ENCODE data around the gene ME3. TPM values are rescaled to one million over a fixed set of nuclear protein-coding genes. Genes with fewer than 3 reads are reported as not detected.
A peak's percentile ranks its signal among the peaks of the same experiment; 100 is the strongest.
"Not testable (repeated sequence)": the region's sequence is repeated elsewhere in the genome, so short reads cannot be mapped to it uniquely, and the experiment has no call there.

Gene ME3
- total and polyA plus RNA-seq, 4 donors, result 1.4 to 7.2 (median 2.3) TPM

- Histone ChIP-seq H3K9me3 (ENCODE audit: control insufficient read depth in 4 of 4, low read length in 3 of 4) (no peaks in the 10 kb centered on the region), H3K36me3 (ENCODE audit: control insufficient read depth in 4 of 4, insufficient read depth in 3 of 4, low read depth in 1 of 4, low read length in 3 of 4) (no peaks in the 10 kb centered on the region), H3K4me1 (ENCODE audit: control insufficient read depth in 4 of 4, insufficient read depth in 4 of 4, low read length in 3 of 4) (no peaks in the 10 kb centered on the region), H3K27ac (ENCODE audit: low read depth in 1 of 2, low read length in 2 of 2) (no peak overlapping the region), H3K4me3 (ENCODE audit: low read depth in 1 of 3, low read length in 3 of 3) (no peak overlapping the region), H3K9ac (ENCODE audit: low read depth in 1 of 2, low read length in 2 of 2) (no peak overlapping the region), H3K27me3 (ENCODE audit: control insufficient read depth in 4 of 4, insufficient read depth in 4 of 4, low read length in 3 of 4) (no peaks in the 10 kb centered on the region)
- WGBS, result 85% methylated on average over 1 of the region's 1 CpG
- no peak for DNase-seq (ENCODE audit: low spot score)
- no peak for TF ChIP-seq JUND (IDR thresholded peaks at IDR 0.05)
Measured at GRCh38 chr11:86565388-86565787, 107.0 kb downstream of the ME3 start.

DNA sequence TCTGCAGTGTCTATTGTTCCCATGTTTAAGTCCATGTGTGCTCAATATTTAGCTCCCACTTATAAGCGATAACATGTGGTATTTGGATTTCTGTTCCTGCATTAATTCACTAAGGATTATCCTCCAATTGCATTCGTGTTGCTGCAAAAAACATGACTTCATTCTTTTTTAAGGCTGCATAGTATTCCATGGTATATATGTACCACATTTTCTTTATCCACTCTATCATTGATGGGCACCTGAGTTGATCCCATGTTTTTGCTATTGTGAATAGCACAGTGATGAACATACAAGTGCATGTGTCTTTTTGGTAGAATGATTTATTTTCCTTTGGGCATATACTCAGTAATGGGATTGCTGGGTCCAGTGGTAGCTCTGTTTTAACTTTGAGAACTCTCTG is 109.6 kb downstream of the ME3 start:
- not testable (repeated sequence) for H3K4me1 ChIP-seq (ENCODE audit: control insufficient read depth in 4 of 4, insufficient read depth in 4 of 4, low read length in 3 of 4); H3K9me3 ChIP-seq (ENCODE audit: control insufficient read depth in 4 of 4, low read length in 3 of 4); DNase-seq (ENCODE audit: low spot score); H3K27me3 ChIP-seq (ENCODE audit: control insufficient read depth in 4 of 4, insufficient read depth in 4 of 4, low read length in 3 of 4); H3K4me3 ChIP-seq (ENCODE audit: low read depth in 1 of 3, low read length in 3 of 3); H3K27ac ChIP-seq (ENCODE audit: low read depth in 1 of 2, low read length in 2 of 2); H3K9ac ChIP-seq (ENCODE audit: low read depth in 1 of 2, low read length in 2 of 2); H3K36me3 ChIP-seq (ENCODE audit: control insufficient read depth in 4 of 4, insufficient read depth in 3 of 4, low read depth in 1 of 4, low read length in 3 of 4)
- 84% methylated on average over 2 of the region's 2 CpGs for WGBS

- no peak overlapping the region for H3K4me3 ChIP-seq (ENCODE audit: low read depth in 1 of 3, low read length in 3 of 3)
- no peak for DNase-seq (ENCODE audit: low spot score)
- TF ChIP-seq RAD21 (IDR thresholded peaks at IDR 0.05), result peak in 1 of 2 donors; percentile 22
- no peak for TF ChIP-seq YY1 (IDR thresholded peaks at IDR 0.05)
- no peak for TF ChIP-seq GABPA (IDR thresholded peaks at IDR 0.05 in 1 of 2, conservative IDR thresholded peaks at IDR 0.05 in 1 of 2)
- TF ChIP-seq NR2F2 (IDR thresholded peaks at IDR 0.05), result peak; percentile 48
- peak; percentile 17 for TF ChIP-seq SP1 (IDR thresholded peaks at IDR 0.05)
- H3K36me3 ChIP-seq (ENCODE audit: control insufficient read depth in 4 of 4, insufficient read depth in 3 of 4, low read depth in 1 of 4, low read length in 3 of 4), result no peaks in the 10 kb centered on the region
- no peaks in the 10 kb centered on the region for H3K4me1 ChIP-seq (ENCODE audit: control insufficient read depth in 4 of 4, insufficient read depth in 4 of 4, low read length in 3 of 4)
- peak overlapping the region; percentile 1 to 40 for H3K27ac ChIP-seq (ENCODE audit: low read depth in 1 of 2, low read length in 2 of 2)
- no peaks in the 10 kb centered on the region for H3K9me3 ChIP-seq (ENCODE audit: control insufficient read depth in 4 of 4, low read length in 3 of 4)
- no peaks in the 10 kb centered on the region for H3K27me3 ChIP-seq (ENCODE audit: control insufficient read depth in 4 of 4, insufficient read depth in 4 of 4, low read length in 3 of 4)
- WGBS, result 77% methylated on average over 7 of the region's 7 CpGs
- H3K9ac ChIP-seq (ENCODE audit: low read depth in 1 of 2, low read length in 2 of 2), result no peak overlapping the region
Measured at GRCh38 chr11:86559311-86559945, 113.0 kb downstream of the ME3 start.

- no peak overlapping the region for H3K9ac ChIP-seq (ENCODE audit: low read depth in 1 of 2, low read length in 2 of 2)
- H3K27me3 ChIP-seq (ENCODE audit: control insufficient read depth in 4 of 4, insufficient read depth in 4 of 4, low read length in 3 of 4), result no peaks in the 10 kb centered on the region
- DNase-seq (ENCODE audit: low spot score), result no peak
- H3K36me3 ChIP-seq (ENCODE audit: control insufficient read depth in 4 of 4, insufficient read depth in 3 of 4, low read depth in 1 of 4, low read length in 3 of 4), result no peaks in the 10 kb centered on the region
- H3K4me1 ChIP-seq (ENCODE audit: control insufficient read depth in 4 of 4, insufficient read depth in 4 of 4, low read length in 3 of 4), result no peaks in the 10 kb centered on the region
- H3K9me3 ChIP-seq (ENCODE audit: control insufficient read depth in 4 of 4, low read length in 3 of 4), result no peaks in the 10 kb centered on the region
- no peak overlapping the region for H3K4me3 ChIP-seq (ENCODE audit: low read depth in 1 of 3, low read length in 3 of 3)
- peak overlapping the region; percentile 1 to 40 for H3K27ac ChIP-seq (ENCODE audit: low read depth in 1 of 2, low read length in 2 of 2)
- WGBS, result 97% methylated on average over 2 of the region's 2 CpGs
- TF ChIP-seq FOXA1 (IDR thresholded peaks at IDR 0.05) (no peak), YY1 (IDR thresholded peaks at IDR 0.05) (no peak), ZBTB33 (IDR thresholded peaks at IDR 0.05) (no peak), TAF1 (conservative IDR thresholded peaks at IDR 0.05) (no peak), MAX (IDR thresholded peaks at IDR 0.05) (no peak), RAD21 (IDR thresholded peaks at IDR 0.05) (no peak), JUND (IDR thresholded peaks at IDR 0.05) (no peak), GABPA (IDR thresholded peaks at IDR 0.05 in 1 of 2, conservative IDR thresholded peaks at IDR 0.05 in 1 of 2) (no peak), RXRA (IDR thresholded peaks at IDR 0.05) (no peak), SP1 (IDR thresholded peaks at IDR 0.05) (no peak), EGR1 (IDR thresholded peaks at IDR 0.05; ENCODE audit: low read depth in 2 of 2) (no peak), FOXA2 (IDR thresholded peaks at IDR 0.05) (no peak), NR2F2 (IDR thresholded peaks at IDR 0.05) (no peak), HNF4A (conservative IDR thresholded peaks at IDR 0.05) (no peak), HNF4G (IDR thresholded peaks at IDR 0.05) (no peak)
- TF ChIP-seq, protein P1, sequence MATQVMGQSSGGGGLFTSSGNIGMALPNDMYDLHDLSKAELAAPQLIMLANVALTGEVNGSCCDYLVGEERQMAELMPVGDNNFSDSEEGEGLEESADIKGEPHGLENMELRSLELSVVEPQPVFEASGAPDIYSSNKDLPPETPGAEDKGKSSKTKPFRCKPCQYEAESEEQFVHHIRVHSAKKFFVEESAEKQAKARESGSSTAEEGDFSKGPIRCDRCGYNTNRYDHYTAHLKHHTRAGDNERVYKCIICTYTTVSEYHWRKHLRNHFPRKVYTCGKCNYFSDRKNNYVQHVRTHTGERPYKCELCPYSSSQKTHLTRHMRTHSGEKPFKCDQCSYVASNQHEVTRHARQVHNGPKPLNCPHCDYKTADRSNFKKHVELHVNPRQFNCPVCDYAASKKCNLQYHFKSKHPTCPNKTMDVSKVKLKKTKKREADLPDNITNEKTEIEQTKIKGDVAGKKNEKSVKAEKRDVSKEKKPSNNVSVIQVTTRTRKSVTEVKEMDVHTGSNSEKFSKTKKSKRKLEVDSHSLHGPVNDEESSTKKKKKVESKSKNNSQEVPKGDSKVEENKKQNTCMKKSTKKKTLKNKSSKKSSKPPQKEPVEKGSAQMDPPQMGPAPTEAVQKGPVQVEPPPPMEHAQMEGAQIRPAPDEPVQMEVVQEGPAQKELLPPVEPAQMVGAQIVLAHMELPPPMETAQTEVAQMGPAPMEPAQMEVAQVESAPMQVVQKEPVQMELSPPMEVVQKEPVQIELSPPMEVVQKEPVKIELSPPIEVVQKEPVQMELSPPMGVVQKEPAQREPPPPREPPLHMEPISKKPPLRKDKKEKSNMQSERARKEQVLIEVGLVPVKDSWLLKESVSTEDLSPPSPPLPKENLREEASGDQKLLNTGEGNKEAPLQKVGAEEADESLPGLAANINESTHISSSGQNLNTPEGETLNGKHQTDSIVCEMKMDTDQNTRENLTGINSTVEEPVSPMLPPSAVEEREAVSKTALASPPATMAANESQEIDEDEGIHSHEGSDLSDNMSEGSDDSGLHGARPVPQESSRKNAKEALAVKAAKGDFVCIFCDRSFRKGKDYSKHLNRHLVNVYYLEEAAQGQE (IDR thresholded peaks at IDR 0.05), result no peak
- TF ChIP-seq, protein P2, sequence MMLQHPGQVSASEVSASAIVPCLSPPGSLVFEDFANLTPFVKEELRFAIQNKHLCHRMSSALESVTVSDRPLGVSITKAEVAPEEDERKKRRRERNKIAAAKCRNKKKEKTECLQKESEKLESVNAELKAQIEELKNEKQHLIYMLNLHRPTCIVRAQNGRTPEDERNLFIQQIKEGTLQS (IDR thresholded peaks at IDR 0.05), result no peak
Measured at GRCh38 chr11:86558841-86559240, 113.6 kb downstream of the ME3 start.

All from liver (tissue), 9 donors.